Epithelial cell of esophagus (primary cell): Measurements from ENCODE around the gene HSPB9.

Experiments used
- DNase-seq: peaks from one replicate; pipeline ENCODE4 v3.0.0; 2010; ENCODE audit warnings: low read depth
- H3K4me3 ChIP-seq: 2 replicates; pipeline ENCODE4 v1.5.1; 2011; ENCODE audit warnings: mild to moderate bottlenecking, low read length, control low read depth
- TF ChIP-seq, protein P1 (sequence below): IDR thresholded peaks from 2 replicates; pipeline ENCODE4 v1.5.1; 2011; ENCODE audit warnings: low read depth, mild to moderate bottlenecking, low read length, control low read depth, inconsistent platforms; ENCODE audit not compliant: insufficient read depth; ENCODE audit errors: missing control alignments

Gene HSPB9

DNA sequence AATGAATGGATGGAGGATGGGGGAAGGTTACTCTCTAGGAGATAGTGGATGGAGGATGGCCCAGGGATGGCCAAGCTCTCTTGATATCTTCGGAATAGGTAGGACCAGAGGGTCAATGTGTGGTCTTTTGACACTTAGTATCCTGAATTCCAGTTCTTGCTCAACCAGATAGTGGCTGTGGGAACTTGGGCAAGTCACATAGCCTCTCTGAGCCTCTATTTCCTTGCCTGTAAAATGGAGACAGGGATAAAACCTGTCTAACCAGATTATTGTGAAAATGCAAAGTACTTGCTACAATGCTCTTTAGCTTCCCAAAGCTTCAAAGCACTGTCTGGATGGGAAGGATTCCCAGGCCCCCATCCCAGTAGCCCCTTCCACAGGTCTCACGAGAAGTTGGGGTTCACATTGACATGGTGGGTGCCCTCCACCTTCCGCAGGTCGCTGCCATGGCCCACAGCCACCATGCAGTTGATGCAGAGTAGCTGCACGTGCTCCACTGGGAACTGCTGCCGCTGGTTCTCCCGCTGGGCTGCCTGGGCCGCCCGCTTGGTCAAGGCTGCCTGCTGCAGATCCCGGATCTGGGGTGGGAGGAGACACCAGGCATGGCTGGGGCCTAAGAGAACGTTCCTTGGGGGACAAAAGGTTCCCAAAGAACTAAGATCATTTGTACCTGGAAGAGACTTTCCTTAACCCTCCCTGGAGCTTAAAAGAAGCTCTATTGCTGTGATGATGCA, 19.2 kb upstream of the HSPB9 start:
- TF ChIP-seq, protein P1, sequence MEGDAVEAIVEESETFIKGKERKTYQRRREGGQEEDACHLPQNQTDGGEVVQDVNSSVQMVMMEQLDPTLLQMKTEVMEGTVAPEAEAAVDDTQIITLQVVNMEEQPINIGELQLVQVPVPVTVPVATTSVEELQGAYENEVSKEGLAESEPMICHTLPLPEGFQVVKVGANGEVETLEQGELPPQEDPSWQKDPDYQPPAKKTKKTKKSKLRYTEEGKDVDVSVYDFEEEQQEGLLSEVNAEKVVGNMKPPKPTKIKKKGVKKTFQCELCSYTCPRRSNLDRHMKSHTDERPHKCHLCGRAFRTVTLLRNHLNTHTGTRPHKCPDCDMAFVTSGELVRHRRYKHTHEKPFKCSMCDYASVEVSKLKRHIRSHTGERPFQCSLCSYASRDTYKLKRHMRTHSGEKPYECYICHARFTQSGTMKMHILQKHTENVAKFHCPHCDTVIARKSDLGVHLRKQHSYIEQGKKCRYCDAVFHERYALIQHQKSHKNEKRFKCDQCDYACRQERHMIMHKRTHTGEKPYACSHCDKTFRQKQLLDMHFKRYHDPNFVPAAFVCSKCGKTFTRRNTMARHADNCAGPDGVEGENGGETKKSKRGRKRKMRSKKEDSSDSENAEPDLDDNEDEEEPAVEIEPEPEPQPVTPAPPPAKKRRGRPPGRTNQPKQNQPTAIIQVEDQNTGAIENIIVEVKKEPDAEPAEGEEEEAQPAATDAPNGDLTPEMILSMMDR = no peak
- no peak for DNase-seq
- H3K4me3 ChIP-seq = no peak overlapping the region

- no peak for DNase-seq
- H3K4me3 ChIP-seq = no peak overlapping the region
- TF ChIP-seq, protein P1 = no peak
These were observed 18.3 kb upstream of the HSPB9 start for GRCh38 chr17:42104264-42104663.

DNA sequence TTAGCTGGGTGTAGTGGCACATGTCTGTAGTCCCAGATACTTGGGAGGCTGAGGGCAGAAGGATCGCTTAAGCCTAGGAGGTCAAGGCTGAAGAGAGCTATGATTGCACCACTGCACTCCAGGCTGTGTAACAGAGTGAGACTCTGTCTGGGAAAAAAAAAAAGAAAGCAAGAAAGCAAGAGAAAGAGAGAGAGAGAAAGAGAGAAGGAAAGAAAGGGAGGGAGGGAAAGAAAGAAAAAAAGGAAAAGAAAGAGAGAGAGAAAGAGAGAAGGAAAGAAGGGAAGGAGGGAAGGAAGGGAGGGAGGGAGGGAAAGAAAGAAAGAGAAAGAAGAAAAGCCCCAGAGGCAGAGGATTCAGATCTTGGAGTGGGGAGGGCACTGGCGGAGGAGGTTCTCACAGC, 16.6 kb upstream of the HSPB9 start:
- no peak for DNase-seq
- TF ChIP-seq, protein P1 = no peak
- H3K4me3 ChIP-seq = no peak overlapping the region

DNA sequence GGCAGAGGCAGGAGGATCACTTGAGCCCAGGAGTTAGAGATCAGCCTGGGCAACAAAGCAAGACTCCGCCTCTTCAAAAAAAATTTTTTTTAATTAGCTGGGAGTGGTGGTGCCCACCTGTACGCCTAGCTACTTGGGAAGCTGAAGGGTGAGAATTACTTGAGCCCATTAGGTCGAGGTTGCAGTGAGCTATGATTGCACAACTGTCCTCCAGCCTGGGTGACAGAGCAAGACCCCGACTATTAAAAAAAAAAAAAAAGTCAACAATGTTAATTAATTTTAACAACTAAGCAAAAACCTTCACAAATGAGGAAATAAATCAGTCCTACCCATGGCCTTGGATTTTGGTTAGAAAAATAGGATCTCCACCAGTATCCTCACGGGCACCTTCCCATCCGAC, 15.5 kb upstream of the HSPB9 start:
- TF ChIP-seq, protein P1 = no peak
- H3K4me3 ChIP-seq = no peak overlapping the region
- no peak for DNase-seq

DNA sequence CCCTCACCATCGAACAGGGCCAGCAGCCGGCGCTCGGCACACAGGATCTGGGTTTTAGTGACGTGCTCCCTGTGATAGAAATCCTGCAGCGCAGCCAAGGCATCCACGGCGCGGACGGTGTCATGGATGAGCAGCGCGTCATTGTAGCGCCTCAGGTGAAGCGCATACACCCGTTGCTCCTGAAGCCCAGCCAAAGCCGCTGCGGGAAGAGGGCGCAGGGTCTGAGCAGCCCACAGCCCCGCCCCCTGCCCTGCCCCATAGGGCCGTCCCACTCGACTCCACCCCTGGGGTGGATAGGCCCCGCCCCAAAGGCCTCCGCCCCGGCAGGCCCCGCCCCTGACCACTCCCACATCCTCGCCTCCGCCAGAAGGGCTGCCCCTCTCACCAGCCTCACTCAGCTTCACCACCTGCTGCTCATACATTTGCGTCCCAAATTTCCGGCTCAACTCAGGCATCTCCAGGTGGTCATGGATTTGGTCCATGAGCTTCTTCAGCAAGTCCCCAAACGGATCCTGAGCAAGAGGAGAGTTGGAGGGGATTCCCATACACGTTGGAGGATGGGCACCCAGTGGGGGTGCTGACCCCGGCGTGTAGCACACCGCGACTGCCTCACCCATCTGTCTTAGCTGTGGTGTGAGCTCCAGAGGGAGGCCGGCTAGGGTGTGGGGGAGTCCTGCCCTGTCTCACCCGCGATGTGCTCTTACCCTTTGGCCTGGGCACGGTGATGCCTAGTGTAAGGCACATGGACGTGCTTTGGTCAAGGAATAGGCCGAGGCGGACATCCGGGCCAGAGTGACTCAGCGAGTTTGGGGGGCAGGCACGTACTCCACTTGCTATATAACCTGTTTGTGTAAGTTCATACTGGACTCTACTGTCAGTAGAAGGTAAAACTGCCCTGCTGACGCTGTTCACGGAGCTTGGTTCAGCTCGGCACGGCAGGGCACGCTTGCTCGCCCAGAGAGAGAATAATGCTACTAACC, 14.7 kb upstream of the HSPB9 start:
- TF ChIP-seq, protein P1 = no peak

DNA sequence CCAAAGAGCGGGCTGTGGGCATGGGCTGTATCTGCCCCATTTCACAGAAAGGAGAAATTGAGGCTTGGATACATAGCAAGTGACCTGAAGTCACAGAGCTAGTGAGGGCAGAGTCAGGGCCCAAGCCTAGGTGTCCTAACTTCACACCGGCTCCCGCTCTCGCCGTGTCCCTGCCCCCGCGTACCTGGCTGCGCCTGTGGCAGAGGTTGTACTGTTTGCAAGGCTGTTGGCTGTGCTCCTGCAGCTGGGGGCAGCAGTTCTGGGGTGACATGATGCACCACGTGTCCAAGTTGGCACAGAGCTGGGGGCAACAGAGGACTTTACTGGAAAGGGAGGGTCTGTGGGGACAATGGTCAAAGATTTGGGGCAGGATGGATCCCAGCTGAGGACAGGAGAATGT, 13.5 kb upstream of the HSPB9 start:
- TF ChIP-seq, protein P1 = no peak
- H3K4me3 ChIP-seq = no peak overlapping the region
- no peak for DNase-seq

More for the DNA sequence above, 14.7 kb upstream of the HSPB9 start:
- DNase-seq = peak; percentile 92
- no peak overlapping the region for H3K4me3 ChIP-seq
